MM.1S (cell line): ENCODE data around the gene DDIT4L.

Experiments
- DNase-seq: peaks from one replicate; pipeline ENCODE4 v3.0.0-alpha.2; 2015
- H2AFZ ChIP-seq: fragments of 300-600 bp; sonication (generic); 2 replicates; pipeline ENCODE4 v1.6.0; 2016; ENCODE audit warnings: antibody characterized with exemption, low read length
- H3F3A ChIP-seq: fragments of 300-600 bp; sonication (generic); 2 replicates; pipeline ENCODE4 v1.6.1; 2016; ENCODE audit warnings: mild to moderate bottlenecking, antibody characterized with exemption, low read length, moderate library complexity, mixed read lengths; ENCODE audit not compliant: insufficient read depth
- H3K27ac ChIP-seq: fragments of 300-600 bp; sonication (generic); 2 replicates; pipeline ENCODE4 v1.5.1; 2016; ENCODE audit warnings: mild to moderate bottlenecking, low read length
- H3K27me3 ChIP-seq: fragments of 300-600 bp; sonication (generic); replicated peaks from 2 replicates; pipeline ENCODE4 v1.6.0; 2016; ENCODE audit warnings: low read length; ENCODE audit not compliant: insufficient read depth
- H3K36me3 ChIP-seq: fragments of 300-600 bp; sonication (generic); replicated peaks from 2 replicates; pipeline ENCODE4 v1.6.1; 2016; ENCODE audit warnings: mild to moderate bottlenecking, low read length, mixed read lengths; ENCODE audit not compliant: insufficient read depth
- H3K4me1 ChIP-seq: fragments of 300-600 bp; sonication (generic); 2 replicates; pipeline ENCODE4 v1.6.1; 2016; ENCODE audit warnings: low read length, mixed read lengths
- H3K4me2 ChIP-seq: fragments of 300-600 bp; sonication (generic); 2 replicates; pipeline ENCODE4 v1.6.0; 2016; ENCODE audit warnings: low read depth, low read length
- H3K4me3 ChIP-seq: fragments of 300-600 bp; sonication (generic); 2 replicates; pipeline ENCODE4 v1.5.1; 2016; ENCODE audit warnings: low read length, mixed read lengths
- H3K79me2 ChIP-seq: fragments of 300-600 bp; sonication (generic); 2 replicates; pipeline ENCODE4 v1.6.1; 2016; ENCODE audit warnings: mixed run types, low read length, mixed read lengths
- H3K9ac ChIP-seq: fragments of 300-600 bp; sonication (generic); 2 replicates; pipeline ENCODE4 v1.6.1; 2016; ENCODE audit warnings: low read length, mixed read lengths
- H3K9me2 ChIP-seq: fragments of 300-600 bp; sonication (generic); replicated peaks from 2 replicates; pipeline ENCODE4 v1.6.1; 2016; ENCODE audit warnings: mild to moderate bottlenecking, low read length, mixed read lengths; ENCODE audit not compliant: insufficient read depth
- H3K9me3 ChIP-seq: fragments of 300-600 bp; sonication (generic); replicated peaks from 2 replicates; pipeline ENCODE4 v1.6.1; 2016; ENCODE audit warnings: mild to moderate bottlenecking, low read length, mixed read lengths; ENCODE audit not compliant: insufficient read depth
- H4K20me1 ChIP-seq: fragments of 300-600 bp; sonication (generic); 2 replicates; pipeline ENCODE4 v1.6.1; 2016; ENCODE audit warnings: mild to moderate bottlenecking, low read length, moderate library complexity, mixed read lengths; ENCODE audit not compliant: insufficient read depth
- CTCF ChIP-seq: fragments of 300-600 bp; sonication (generic); IDR thresholded peaks from 2 replicates; pipeline ENCODE4 v1.5.1; 2016; ENCODE audit warnings: antibody characterized with exemption, low read length, mixed read lengths
- EZH2 ChIP-seq: fragments of 300-600 bp; sonication (generic); optimal IDR thresholded peaks from 2 replicates; pipeline ENCODE3; 2017; ENCODE audit warnings: low read depth, mild to moderate bottlenecking, antibody characterized with exemption, low read length, mixed read lengths
- EZH2phosphoT487 ChIP-seq: fragments of 300-600 bp; sonication (generic); IDR thresholded peaks from 2 replicates; pipeline ENCODE4 v1.6.1; 2018; ENCODE audit warnings: antibody characterized with exemption, low read length

The DDIT4L gene

GRCh38 chr4:100184787-100185186 is 5.5 kb downstream of the DDIT4L start:
- no peak for DNase-seq
- H3K4me2 ChIP-seq: no peak overlapping the region
- no peak for TF ChIP-seq EZH2phosphoT487
- no peak for TF ChIP-seq EZH2
- TF ChIP-seq CTCF: no peak

GRCh38 chr4:100177855-100178254 is 12.4 kb downstream of the DDIT4L start:
- H3K4me1 ChIP-seq: no peaks in the 10 kb centered on the region
- no peaks in the 10 kb centered on the region for H4K20me1 ChIP-seq
- no peaks in the 10 kb centered on the region for H3K9me2 ChIP-seq
- TF ChIP-seq CTCF (no peak), EZH2phosphoT487 (no peak), EZH2 (no peak)
- no peak overlapping the region for H3K9ac ChIP-seq
- no peaks in the 10 kb centered on the region for H3K9me3 ChIP-seq
- no peaks in the 10 kb centered on the region for H3F3A ChIP-seq
- H2AFZ ChIP-seq: no peak overlapping the region
- H3K36me3 ChIP-seq: no peaks in the 10 kb centered on the region
- H3K4me3 ChIP-seq: no peak overlapping the region
- no peaks in the 10 kb centered on the region for H3K79me2 ChIP-seq
- H3K27me3 ChIP-seq: no peaks in the 10 kb centered on the region
- DNase-seq: no peak
- no peak overlapping the region for H3K4me2 ChIP-seq
- H3K27ac ChIP-seq: no peak overlapping the region

More at GRCh38 chr4:100184787-100185186, 5.5 kb downstream of the DDIT4L start:
- no peaks in the 10 kb centered on the region for H3K9me2 ChIP-seq
- H4K20me1 ChIP-seq: no peaks in the 10 kb centered on the region
- no peak overlapping the region for H3K27ac ChIP-seq
- no peak overlapping the region for H2AFZ ChIP-seq
- no peaks in the 10 kb centered on the region for H3K9me3 ChIP-seq
- H3K79me2 ChIP-seq: no peaks in the 10 kb centered on the region
- no peaks in the 10 kb centered on the region for H3K27me3 ChIP-seq
- no peak overlapping the region for H3K4me3 ChIP-seq
- no peaks in the 10 kb centered on the region for H3K36me3 ChIP-seq
- no peaks in the 10 kb centered on the region for H3K4me1 ChIP-seq
- H3K9ac ChIP-seq: no peak overlapping the region
- H3F3A ChIP-seq: no peaks in the 10 kb centered on the region

GRCh38 chr4:100177126-100177525 is 13.1 kb downstream of the DDIT4L start:
- no peaks in the 10 kb centered on the region for H3F3A ChIP-seq
- no peaks in the 10 kb centered on the region for H3K9me2 ChIP-seq
- H3K79me2 ChIP-seq: no peaks in the 10 kb centered on the region
- H3K4me1 ChIP-seq: no peaks in the 10 kb centered on the region
- no peak for DNase-seq
- H3K9ac ChIP-seq: no peak overlapping the region
- TF ChIP-seq EZH2 (no peak), EZH2phosphoT487 (no peak), CTCF (no peak)
- no peaks in the 10 kb centered on the region for H4K20me1 ChIP-seq
- no peak overlapping the region for H3K27ac ChIP-seq
- H3K36me3 ChIP-seq: no peaks in the 10 kb centered on the region
- no peaks in the 10 kb centered on the region for H3K27me3 ChIP-seq
- H3K4me2 ChIP-seq: no peak overlapping the region
- H3K9me3 ChIP-seq: no peaks in the 10 kb centered on the region
- H2AFZ ChIP-seq: no peak overlapping the region
- no peak overlapping the region for H3K4me3 ChIP-seq
